Ascending aorta (tissue), 2 donors: Measurements from ENCODE around the gene PCP2. TPM values are rescaled to one million over a fixed set of nuclear protein-coding genes. Genes with fewer than 3 reads are reported as not detected.

ENCODE experiments used
- DNase-seq, 2 donors: peaks; one replicate each; pipeline ENCODE4 v3.0.0-alpha.2; 2019; ENCODE audit warnings: low spot score in 2 of 2
- H3K27ac ChIP-seq, 2 donors: fragments of 200-600 bp; sonication (generic); one replicate each; pipeline ENCODE4 v1.5.1; 2016 to 2017; ENCODE audit warnings: mild to moderate bottlenecking in 1 of 2
- H3K27me3 ChIP-seq: fragments of 200-600 bp; sonication (generic); one replicate; pipeline ENCODE4 v1.5.1; 2017
- H3K36me3 ChIP-seq, 2 donors: fragments of 200-600 bp; sonication (generic); one replicate each; pipeline ENCODE4 v1.5.1; 2016
- H3K4me1 ChIP-seq, 2 donors: fragments of 200-600 bp; sonication (generic); one replicate each; pipeline ENCODE4 v1.5.1; 2016 to 2017; ENCODE audit warnings: mild to moderate bottlenecking in 1 of 2
- H3K4me3 ChIP-seq, 2 donors: fragments of 200-600 bp; sonication (generic); one replicate each; pipeline ENCODE4 v1.5.1; 2016 to 2017; ENCODE audit warnings: mild to moderate bottlenecking in 1 of 2
- H3K9me3 ChIP-seq, 2 donors: fragments of 200-600 bp; sonication (generic); one replicate each; pipeline ENCODE4 v1.5.1; 2016
- intact Hi-C: fragments of 100-400 bp; cut with DNase I; formaldehyde crosslinking; loops from one replicate; pipeline ENCODE4 v1.15.1; 2023
- total RNA-seq: library from RNA; depleted of rRNA; stranded (reverse); fragments of >200 nt; gene quantifications from one replicate; pipeline ENCODE4 v1.1.0, GENCODE V29; 2016
- TF ChIP-seq, protein P1 (sequence below), 3 experiments: fragments of 200-600 bp in 2 of 3; fragments of 450-650 bp in 1 of 3; sonication (generic) in 2 of 3; IDR thresholded peaks; one replicate each; pipeline ENCODE4 v1.5.1; 2016 to 2019; ENCODE audit warnings: antibody characterized with exemption in 3 of 3, mild to moderate bottlenecking in 1 of 3, moderate library complexity in 1 of 3

Gene PCP2
- total RNA-seq, 1 donor from 2014 or later = not detected

DNA sequence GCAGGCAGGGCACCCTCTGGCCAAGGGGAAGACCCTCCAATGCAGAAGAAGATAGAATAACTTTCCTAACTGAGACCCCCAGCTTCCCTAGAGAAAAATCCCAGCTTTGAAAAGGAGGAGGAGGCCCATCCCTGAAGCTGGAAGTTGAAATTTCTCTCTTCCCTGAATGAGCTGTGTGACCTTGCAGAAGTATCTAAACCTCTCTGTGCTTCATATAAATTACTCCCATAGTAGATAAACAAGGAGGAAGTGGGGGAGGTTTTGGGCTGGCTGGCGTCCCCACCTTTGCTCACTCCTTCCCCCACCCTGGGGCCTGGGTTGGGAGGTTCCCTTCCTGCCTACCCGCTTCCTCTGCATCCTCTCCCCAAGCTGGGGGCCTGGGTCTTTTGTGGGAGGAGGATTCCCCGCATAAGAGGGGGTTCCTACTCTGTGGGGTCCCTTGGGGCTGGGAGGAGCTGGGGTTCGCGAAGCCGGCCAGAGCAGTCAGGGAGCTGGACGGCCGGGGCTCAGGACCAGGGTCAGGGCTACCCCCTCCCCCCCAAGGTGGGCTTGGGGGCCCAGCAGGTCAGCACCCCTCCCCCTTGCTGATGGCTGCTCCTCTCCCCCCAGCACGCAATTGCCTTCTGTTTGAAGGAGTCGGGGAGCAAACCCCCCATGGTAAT is 26.2 kb downstream of the PCP2 start:
- TF ChIP-seq, protein P1, sequence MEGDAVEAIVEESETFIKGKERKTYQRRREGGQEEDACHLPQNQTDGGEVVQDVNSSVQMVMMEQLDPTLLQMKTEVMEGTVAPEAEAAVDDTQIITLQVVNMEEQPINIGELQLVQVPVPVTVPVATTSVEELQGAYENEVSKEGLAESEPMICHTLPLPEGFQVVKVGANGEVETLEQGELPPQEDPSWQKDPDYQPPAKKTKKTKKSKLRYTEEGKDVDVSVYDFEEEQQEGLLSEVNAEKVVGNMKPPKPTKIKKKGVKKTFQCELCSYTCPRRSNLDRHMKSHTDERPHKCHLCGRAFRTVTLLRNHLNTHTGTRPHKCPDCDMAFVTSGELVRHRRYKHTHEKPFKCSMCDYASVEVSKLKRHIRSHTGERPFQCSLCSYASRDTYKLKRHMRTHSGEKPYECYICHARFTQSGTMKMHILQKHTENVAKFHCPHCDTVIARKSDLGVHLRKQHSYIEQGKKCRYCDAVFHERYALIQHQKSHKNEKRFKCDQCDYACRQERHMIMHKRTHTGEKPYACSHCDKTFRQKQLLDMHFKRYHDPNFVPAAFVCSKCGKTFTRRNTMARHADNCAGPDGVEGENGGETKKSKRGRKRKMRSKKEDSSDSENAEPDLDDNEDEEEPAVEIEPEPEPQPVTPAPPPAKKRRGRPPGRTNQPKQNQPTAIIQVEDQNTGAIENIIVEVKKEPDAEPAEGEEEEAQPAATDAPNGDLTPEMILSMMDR (IDR thresholded peaks at IDR 0.05) = no peak
- H3K4me1 ChIP-seq = no peaks in the 10 kb centered on the region
- no peak overlapping the region for H3K27ac ChIP-seq
- no peaks in the 10 kb centered on the region for H3K36me3 ChIP-seq
- no peak overlapping the region for H3K4me3 ChIP-seq
- intact Hi-C loops = no loop called here
- H3K27me3 ChIP-seq = peaks cover 7% of the 10 kb centered on the region
- no peak for DNase-seq
- H3K9me3 ChIP-seq = no peaks in the 10 kb centered on the region

- Histone ChIP-seq H3K36me3 (no peaks in the 10 kb centered on the region), H3K4me1 (no peaks in the 10 kb centered on the region), H3K9me3 (no peaks in the 10 kb centered on the region), H3K27ac (no peak overlapping the region), H3K4me3 (no peak overlapping the region), H3K27me3 (peaks cover 8% of the 10 kb centered on the region)
- TF ChIP-seq, protein P1 (IDR thresholded peaks at IDR 0.05) = no peak
- DNase-seq = no peak
- intact Hi-C loops = no loop called here
Measured at GRCh38 chr19:7606289-7606688, 27.2 kb downstream of the PCP2 start.

DNA sequence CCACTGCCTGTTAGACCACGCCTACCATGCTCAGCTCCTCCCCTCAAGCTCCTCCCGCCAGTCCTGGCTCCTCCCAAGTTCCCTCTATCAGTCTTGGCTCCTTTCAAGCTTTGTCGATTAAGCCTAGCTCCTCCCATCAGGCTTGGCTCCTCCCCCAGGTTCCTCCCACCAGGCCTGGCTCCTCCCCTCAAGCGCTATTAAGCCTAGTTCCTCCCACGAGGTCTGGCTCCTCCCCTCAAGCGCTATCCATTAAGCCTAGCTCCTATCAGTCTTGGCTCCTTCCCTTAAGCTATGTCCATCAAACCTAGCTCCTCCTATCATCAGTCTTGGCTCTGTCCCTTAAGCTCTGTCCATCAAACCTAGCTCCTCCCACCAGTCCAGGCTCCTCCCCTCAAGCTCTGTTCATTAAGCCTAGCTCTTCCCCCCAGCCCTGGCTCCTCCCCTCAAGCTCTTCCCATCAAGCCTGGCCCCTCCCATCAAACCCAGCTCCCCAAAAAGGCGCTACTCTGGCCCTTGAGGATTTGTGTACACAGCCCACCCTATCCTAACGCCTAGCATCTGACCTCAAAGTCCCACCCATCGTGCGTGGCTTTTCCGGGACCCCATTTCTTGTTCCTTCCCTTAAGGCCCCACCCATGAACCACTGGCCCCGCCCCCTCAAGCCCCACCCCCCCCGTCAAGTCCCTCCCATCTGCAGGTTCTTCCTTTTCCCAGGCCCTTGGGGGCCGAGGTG is 27.9 kb downstream of the PCP2 start:
- Histone ChIP-seq H3K27ac (no peak overlapping the region), H3K27me3 (peaks cover 8% of the 10 kb centered on the region), H3K4me1 (no peaks in the 10 kb centered on the region), H3K4me3 (no peak overlapping the region), H3K36me3 (no peaks in the 10 kb centered on the region), H3K9me3 (no peaks in the 10 kb centered on the region)
- intact Hi-C loops = no loop called here
- no peak for DNase-seq
- TF ChIP-seq, protein P1 (IDR thresholded peaks at IDR 0.05) = no peak

GRCh38 chr19:7603919-7604318 is 29.6 kb downstream of the PCP2 start:
- Histone ChIP-seq H3K9me3 (no peaks in the 10 kb centered on the region), H3K27ac (no peak overlapping the region), H3K4me1 (no peaks in the 10 kb centered on the region), H3K27me3 (peaks cover 8% of the 10 kb centered on the region), H3K4me3 (no peak overlapping the region), H3K36me3 (no peaks in the 10 kb centered on the region)
- DNase-seq = no peak
- TF ChIP-seq, protein P1 (IDR thresholded peaks at IDR 0.05) = no peak
- intact Hi-C loops = no loop called here

- peaks cover 8% of the 10 kb centered on the region for H3K27me3 ChIP-seq
Measured at GRCh38 chr19:7602935-7603497, 30.5 kb downstream of the PCP2 start.

More at GRCh38 chr19:7602935-7603497, 30.5 kb downstream of the PCP2 start:
- TF ChIP-seq, protein P1 (IDR thresholded peaks at IDR 0.05) = no peak
- H3K27ac ChIP-seq = no peak overlapping the region
- H3K4me3 ChIP-seq = no peak overlapping the region
- intact Hi-C loops = no loop called here
- no peak for DNase-seq
- no peaks in the 10 kb centered on the region for H3K9me3 ChIP-seq
- no peaks in the 10 kb centered on the region for H3K36me3 ChIP-seq
- H3K4me1 ChIP-seq = no peaks in the 10 kb centered on the region
